Ovary (tissue), 9 donors: Measurements from ENCODE around the gene TMEM37. TPM values are rescaled to one million over a fixed set of nuclear protein-coding genes. Genes with fewer than 3 reads are reported as not detected.

Experiments
- DNase-seq, 5 donors: peaks; one replicate each; pipeline ENCODE4 v3.0.0-alpha.2; 2019 to 2020
- H3K27ac ChIP-seq, 2 donors: fragments of 200-600 bp; one replicate each; pipeline versions ENCODE4 v1.5.1 to v1.8.0; 2019 to 2022
- H3K27me3 ChIP-seq: fragments of 200-600 bp; one replicate; pipeline ENCODE4 v1.8.0; 2022
- H3K36me3 ChIP-seq: fragments of 200-600 bp; sonication (generic); one replicate; pipeline ENCODE4 v1.5.1; 2019
- H3K4me1 ChIP-seq: one replicate; pipeline ENCODE4 v1.8.1; 2013; ENCODE audit warnings: mild to moderate bottlenecking, moderate library complexity; ENCODE audit not compliant: insufficient read depth
- H3K4me3 ChIP-seq: fragments of 200-600 bp; sonication (generic); one replicate; pipeline ENCODE4 v1.5.1; 2017
- H3K9me3 ChIP-seq, 2 donors: fragments of 200-600 bp in 1 of 2; sonication (generic) in 1 of 2; one replicate each; pipeline versions ENCODE4 v1.5.1 to v1.8.1; 2013 to 2019; ENCODE audit warnings: mild to moderate bottlenecking in 1 of 2, moderate library complexity in 1 of 2
- EP300 ChIP-seq: sonication (generic); formaldehyde crosslinking; IDR thresholded peaks from one replicate; pipeline ENCODE4 v1.6.1; 2017; ENCODE audit warnings: antibody characterized with exemption
- POLR2A ChIP-seq: fragments of 450-650 bp; IDR thresholded peaks from one replicate; pipeline ENCODE4 v1.6.1; 2017; ENCODE audit warnings: antibody characterized with exemption, mild to moderate bottlenecking, moderate library complexity
- WGBS, 3 donors: extraction: QIAGEN DNeasy Blood & Tissue Kit in 1 of 3; methylation state at CpG; one replicate each; pipeline versions ENCODE4 v1.1.5 to v1.1.7; 2013 to 2017; 5-methylcytosine and 5-hydroxymethylcytosine counted together
- intact Hi-C, 4 donors: fragments of 100-400 bp; cut with DNase I; formaldehyde crosslinking; loops; one replicate each; pipeline versions ENCODE4 v1.11.0 to v1.15.1; 2022 to 2023
- polyA plus RNA-seq, 2 donors: library from polyadenylated mRNA; stranded (reverse); fragments of 200-250 nt in 1 of 2; fragments of 350-450 nt in 1 of 2; fragmentation: Illumina TruSeq in 1 of 2; extraction: RNeasy Lipid Tissue Mini Kit (QIAGEN cat#74804) in 1 of 2; gene quantifications; one replicate each; pipeline ENCODE4 v1.2.3, GENCODE V29; 2013 to 2014
- total RNA-seq, 7 donors: library from RNA; depleted of rRNA in 2 of 7; stranded (reverse); fragments of >200 nt in 2 of 7; fragmentation: NEBNext Ultra II Directional in 3 of 7; extraction: Animal tissue kit (Norgen Biotek cat#: 25700) in 3 of 7; gene quantifications; one replicate each; pipeline versions ENCODE4 v1.1.0 to v1.2.4, GENCODE V29; 2016 to 2023
- TF ChIP-seq, protein P1 (sequence below), 3 donors: fragments of 450-650 bp in 2 of 3; fragments of 200-600 bp in 1 of 3; IDR thresholded peaks; one replicate each; pipeline versions ENCODE4 v1.5.1 to v1.8.0; 2016 to 2022; ENCODE audit warnings: antibody characterized with exemption in 3 of 3, mild to moderate bottlenecking in 1 of 3
- donor health status: DM: no; HTN: no; CAD: no; lungs with moderate emphysema.
- donor health status: DM: no; HTN: no; CAD: no.
- donor health status: Bipolar disorder and iron deficiency.
- donor health status: DM: yes; HTN: yes; CAD: no.
- donor health status: DM: no; HTN: no; CAD: no.
- donor health status: DM: yes; HTN: yes; CAD: no.

Gene TMEM37
- total and polyA plus RNA-seq, 9 donors = 9.5 to 32.5 (median 18.1) TPM

- H3K9me3 ChIP-seq = no peaks in the 10 kb centered on the region
- 85 to 89% (median 89%) methylated on average over 11 of the region's 11 CpGs for WGBS, 3 donors
- H3K4me1 ChIP-seq = no peaks in the 10 kb centered on the region
- no peak overlapping the region for H3K4me3 ChIP-seq
- no peaks in the 10 kb centered on the region for H3K36me3 ChIP-seq
- no peak for TF ChIP-seq EP300
- TF ChIP-seq POLR2A = no peak
- TF ChIP-seq, protein P1, sequence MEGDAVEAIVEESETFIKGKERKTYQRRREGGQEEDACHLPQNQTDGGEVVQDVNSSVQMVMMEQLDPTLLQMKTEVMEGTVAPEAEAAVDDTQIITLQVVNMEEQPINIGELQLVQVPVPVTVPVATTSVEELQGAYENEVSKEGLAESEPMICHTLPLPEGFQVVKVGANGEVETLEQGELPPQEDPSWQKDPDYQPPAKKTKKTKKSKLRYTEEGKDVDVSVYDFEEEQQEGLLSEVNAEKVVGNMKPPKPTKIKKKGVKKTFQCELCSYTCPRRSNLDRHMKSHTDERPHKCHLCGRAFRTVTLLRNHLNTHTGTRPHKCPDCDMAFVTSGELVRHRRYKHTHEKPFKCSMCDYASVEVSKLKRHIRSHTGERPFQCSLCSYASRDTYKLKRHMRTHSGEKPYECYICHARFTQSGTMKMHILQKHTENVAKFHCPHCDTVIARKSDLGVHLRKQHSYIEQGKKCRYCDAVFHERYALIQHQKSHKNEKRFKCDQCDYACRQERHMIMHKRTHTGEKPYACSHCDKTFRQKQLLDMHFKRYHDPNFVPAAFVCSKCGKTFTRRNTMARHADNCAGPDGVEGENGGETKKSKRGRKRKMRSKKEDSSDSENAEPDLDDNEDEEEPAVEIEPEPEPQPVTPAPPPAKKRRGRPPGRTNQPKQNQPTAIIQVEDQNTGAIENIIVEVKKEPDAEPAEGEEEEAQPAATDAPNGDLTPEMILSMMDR (IDR thresholded peaks at IDR 0.05) = no peak
- H3K27ac ChIP-seq = no peak overlapping the region
- DNase-seq = peak in 1 of 5 donors; percentile 4
- H3K27me3 ChIP-seq = no peaks in the 10 kb centered on the region
- intact Hi-C loops = no loop called here
These were observed 52.5 kb downstream of the TMEM37 start for GRCh38 chr2:119483896-119484718.

DNA sequence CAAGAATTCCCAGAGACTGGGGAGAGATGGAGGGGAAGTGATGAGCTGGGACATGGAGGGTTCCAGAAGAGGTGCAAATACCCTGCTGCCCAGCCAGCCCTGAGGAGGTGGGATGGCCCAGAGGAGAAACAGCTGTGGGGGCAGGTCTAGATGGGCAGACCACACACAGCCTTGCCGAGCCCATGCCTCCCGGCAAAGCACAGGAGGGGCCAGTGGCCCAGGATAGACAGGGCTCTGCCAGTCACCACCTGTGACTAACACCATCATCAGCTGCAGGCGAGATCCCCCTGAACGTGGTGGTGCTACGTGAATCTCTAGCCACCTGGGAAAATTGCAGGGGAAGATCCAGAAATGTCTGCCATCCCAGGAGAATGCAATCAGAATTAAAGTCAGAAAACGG lies 53.2 kb downstream of the TMEM37 start:
- TF ChIP-seq EP300 = no peak
- TF ChIP-seq POLR2A = no peak
- TF ChIP-seq, protein P1 (IDR thresholded peaks at IDR 0.05) = no peak
- Histone ChIP-seq H3K4me3 (no peak overlapping the region), H3K4me1 (no peaks in the 10 kb centered on the region), H3K27ac (no peak overlapping the region), H3K9me3 (no peaks in the 10 kb centered on the region), H3K36me3 (no peaks in the 10 kb centered on the region), H3K27me3 (no peaks in the 10 kb centered on the region)
- DNase-seq = peak in 1 of 5 donors; percentile 0
- intact Hi-C loops = no loop called here
- 45 to 64% (median 62%) methylated on average over 6 of the region's 6 CpGs for WGBS, 3 donors

- no peak overlapping the region for H3K27ac ChIP-seq
- DNase-seq = no peak
- WGBS, 3 donors = 73 to 75% (median 73%) methylated on average over 12 of the region's 12 CpGs
- TF ChIP-seq, protein P1 (IDR thresholded peaks at IDR 0.05) = no peak
- no peak for TF ChIP-seq EP300
- TF ChIP-seq POLR2A = no peak
- no peak overlapping the region for H3K4me3 ChIP-seq
- no peaks in the 10 kb centered on the region for H3K27me3 ChIP-seq
- no peaks in the 10 kb centered on the region for H3K36me3 ChIP-seq
- no peaks in the 10 kb centered on the region for H3K4me1 ChIP-seq
- intact Hi-C loops = no loop called here
- H3K9me3 ChIP-seq = no peaks in the 10 kb centered on the region
These were observed 53.9 kb downstream of the TMEM37 start for GRCh38 chr2:119485336-119486110.

DNA sequence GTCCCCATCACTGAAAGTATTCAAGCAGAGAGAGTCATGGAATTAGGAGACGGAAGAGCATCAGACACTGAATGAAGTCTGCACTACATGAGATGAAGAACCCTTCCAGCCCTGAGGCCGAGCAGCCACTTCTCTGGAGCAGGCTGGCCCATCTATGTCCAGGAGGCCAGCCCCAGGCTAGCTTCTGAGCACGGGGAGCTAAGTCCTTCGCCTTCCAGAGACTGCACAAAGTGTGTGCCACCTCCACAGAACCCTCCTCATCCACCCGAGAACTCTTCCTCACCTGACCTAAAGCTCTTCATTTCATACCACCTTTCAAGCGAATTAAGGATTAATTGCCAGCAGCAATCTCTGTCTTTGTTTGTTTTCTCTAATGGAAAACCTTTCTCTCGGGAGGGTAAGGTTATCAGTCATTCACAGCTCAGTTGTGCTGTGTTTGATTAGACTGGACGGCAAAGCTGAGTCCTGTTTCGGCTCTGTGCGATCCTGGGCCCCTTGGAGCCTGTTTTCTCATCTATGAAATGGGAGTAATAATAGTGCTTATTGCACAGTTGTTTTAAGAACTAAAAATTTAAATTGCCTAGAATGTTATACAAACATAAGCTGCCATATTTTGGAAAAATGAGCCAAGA lies 54.7 kb downstream of the TMEM37 start:
- no peak for DNase-seq
- TF ChIP-seq, protein P1 (IDR thresholded peaks at IDR 0.05) = no peak
- TF ChIP-seq POLR2A (no peak), EP300 (no peak)
- no peaks in the 10 kb centered on the region for H3K4me1 ChIP-seq
- no peaks in the 10 kb centered on the region for H3K36me3 ChIP-seq
- no peaks in the 10 kb centered on the region for H3K9me3 ChIP-seq
- intact Hi-C loops = no loop called here
- no peaks in the 10 kb centered on the region for H3K27me3 ChIP-seq
- no peak overlapping the region for H3K27ac ChIP-seq
- WGBS, 3 donors = 82 to 91% (median 87%) methylated on average over 10 of the region's 10 CpGs
- no peak overlapping the region for H3K4me3 ChIP-seq
